Stimulated activated CD8-positive, alpha-beta memory T cell treated with anti-CD3 and anti-CD28 coated beads, Interleukin-7, amount 100 ng/mL, for 1 hour (primary cell): ENCODE measurements around the gene TPPP3.
"Not testable (repeated sequence)": the region's sequence is repeated elsewhere in the genome, so short reads cannot be mapped to it uniquely, and the experiment has no call there.

Experiments used
- DNase-seq, 2 donors: peaks; one replicate each; pipeline ENCODE4 v3.0.0-alpha.2; 2020; ENCODE audit warnings: low read depth in 2 of 2

TPPP3 gene

DNA sequence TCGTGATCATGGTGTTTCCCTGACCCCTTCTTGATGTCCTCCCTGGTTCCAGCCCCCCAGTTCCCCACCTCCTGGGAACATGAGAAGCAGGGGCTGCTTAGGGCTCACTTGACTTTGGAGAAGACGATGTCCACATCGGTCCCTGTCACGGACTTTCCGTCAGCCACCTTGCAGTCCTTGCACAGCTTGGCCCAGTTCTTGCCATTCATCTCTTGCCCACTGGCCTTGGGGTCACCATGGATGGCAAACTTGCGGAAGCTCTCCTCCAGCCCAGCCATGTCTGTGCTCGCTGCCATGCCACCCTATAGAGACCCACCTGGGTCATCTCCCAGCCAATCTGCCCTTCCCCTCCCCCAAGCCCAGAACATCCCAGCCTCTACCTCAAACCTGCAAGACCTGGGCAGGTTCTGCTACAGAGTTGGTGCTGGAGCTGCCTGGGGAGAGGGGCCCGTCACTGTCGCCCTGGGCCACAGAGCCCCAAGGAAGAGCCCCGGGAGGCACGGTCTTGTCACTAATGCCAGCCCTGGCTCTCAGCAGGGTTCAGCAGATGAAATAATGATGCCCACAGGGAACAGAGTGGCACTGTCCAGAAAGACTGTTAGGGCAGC is 2.4 kb downstream of the TPPP3 start:
- no peak for DNase-seq

DNA sequence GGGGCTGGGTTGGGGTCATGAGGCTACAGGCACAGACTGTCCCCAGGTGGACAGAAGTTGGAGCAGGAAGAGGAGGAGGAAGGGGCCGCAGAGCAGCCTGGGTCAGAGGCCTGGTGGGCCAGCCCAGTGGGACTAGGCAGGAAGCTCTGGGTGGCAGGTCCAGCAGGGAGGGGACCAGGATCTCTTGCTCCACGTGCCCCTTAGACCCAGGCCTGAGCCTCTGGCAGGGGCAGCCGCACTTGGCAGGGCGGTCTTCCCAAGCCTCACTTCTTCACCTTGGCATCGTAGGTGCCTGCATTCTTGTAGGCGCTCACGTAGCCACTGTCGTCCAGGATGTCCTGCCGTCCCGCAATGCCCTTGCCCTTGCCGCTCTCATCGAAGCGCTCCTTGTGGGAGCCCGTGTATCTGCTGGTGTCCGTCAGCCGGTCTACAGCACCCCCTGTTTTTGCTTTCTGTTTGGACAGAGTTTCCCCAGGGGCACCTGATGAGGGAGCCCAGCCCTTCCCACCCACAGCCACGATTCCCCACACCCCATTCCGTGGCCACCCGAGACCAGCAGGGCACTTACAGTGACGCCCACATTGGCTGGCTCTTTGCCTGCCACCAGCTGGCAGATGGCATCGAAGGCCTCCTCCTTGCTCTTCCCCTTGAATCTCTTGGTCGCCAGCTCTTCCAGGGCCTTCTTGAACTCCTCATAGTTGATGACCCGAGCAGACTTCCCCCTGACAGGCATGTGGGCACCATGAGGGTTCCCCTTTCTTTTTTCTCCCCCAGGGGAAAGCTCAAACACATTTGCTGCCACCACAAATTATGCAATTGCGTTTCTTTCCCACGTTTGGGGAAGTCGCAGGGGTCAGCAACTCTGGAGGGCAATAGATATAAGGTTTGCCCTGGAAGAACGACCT is 3.1 kb downstream of the TPPP3 start:
- no peak for DNase-seq

DNA sequence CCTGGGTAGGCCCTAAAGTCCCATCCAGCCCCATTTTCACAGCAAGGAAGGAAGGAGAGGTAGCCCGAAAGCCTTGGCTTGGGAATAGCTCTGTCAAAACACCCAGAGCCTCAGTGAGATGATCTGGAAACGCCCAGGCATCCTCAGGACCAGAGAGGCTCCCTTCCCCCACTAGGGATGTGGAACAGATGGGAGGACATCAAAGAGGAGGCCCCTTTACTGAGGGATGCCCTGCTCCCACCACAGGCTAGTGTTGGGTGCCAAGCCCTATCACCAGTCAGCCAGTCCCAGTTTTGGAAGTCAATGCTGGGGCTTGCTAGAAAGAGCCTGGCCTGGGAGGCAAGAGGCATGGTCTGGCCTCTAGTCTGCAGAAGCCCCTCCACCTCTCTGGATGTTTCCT is 4.7 kb downstream of the TPPP3 start:
- no peak for DNase-seq

DNA sequence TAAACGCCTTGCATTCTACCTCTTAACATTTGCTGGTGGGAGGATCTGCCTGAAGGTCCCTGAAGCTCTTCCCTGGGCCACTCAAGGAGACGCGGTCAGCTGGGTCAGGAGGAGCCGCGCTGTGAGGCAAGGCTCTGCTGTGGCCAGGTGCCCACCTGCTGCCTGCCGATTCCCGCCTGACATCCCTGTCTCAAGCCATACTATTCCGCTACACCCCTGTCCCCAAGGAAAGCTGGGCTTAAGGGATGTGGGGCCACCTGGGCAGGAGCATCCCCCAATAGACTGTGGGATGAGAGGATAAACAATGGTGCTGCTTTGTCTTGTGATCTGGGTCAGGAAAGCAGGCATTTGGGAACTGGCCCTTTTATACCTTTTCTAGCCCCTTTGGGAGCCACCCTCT is 5.1 kb downstream of the TPPP3 start:
- DNase-seq: no peak

DNA sequence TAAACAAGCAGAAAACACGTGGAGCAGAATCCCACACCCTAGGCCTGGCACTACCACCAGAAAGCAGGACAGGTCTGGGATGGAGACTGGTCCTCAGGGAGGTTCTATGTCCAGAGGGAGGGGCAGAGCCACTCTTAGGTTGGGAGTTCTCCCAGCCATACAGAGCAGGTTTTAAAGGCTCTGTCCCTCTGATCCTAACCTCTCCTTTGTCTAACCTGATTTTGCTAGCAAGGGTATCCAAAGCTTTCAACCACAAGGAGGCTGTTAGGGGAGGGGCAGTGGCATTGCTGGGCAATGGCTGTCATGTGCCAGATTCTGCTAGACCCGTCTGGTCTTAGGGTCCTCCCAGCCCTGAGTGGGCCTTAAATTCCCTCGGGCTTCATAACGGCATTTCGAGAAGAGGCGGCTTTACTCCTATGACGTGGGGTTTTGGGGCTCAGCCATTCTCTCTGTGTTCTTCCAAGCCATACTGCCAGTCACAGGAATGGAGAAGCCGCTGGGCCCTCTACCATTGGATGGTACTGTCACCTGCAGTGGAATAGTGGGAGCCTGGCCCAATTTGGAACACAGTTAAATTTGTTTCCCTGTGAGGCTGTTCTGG is 5.7 kb downstream of the TPPP3 start:
- DNase-seq: no peak

DNA sequence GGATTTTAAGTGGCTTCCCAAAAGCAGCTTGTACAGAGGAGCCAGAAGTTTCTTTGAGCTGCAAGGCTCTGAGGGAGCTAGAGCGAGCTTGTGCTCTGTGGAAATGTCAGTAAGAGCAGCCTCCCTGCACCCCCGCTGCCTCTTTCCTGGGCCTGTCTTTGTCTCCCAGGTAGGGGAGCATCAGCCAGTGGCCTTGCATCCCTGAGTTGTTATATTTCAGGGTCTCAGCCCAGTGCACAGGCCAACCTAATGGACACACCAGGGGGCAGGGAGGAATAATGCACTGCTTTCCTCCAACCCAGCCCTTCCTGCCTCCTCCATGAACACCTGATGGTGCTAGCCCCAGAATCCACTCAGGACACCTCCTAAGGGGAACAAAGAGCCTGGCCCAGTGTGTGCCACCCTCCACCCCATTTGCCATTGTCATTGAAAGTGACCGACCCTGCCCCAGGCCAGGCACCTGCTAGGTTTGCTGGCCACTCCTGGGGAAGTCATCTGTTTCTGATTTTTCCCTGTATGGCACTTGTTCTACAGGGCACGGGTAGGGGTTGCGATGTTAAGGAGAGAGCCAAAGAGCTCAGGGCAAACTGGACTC is 6.3 kb downstream of the TPPP3 start:
- no peak for DNase-seq

DNA sequence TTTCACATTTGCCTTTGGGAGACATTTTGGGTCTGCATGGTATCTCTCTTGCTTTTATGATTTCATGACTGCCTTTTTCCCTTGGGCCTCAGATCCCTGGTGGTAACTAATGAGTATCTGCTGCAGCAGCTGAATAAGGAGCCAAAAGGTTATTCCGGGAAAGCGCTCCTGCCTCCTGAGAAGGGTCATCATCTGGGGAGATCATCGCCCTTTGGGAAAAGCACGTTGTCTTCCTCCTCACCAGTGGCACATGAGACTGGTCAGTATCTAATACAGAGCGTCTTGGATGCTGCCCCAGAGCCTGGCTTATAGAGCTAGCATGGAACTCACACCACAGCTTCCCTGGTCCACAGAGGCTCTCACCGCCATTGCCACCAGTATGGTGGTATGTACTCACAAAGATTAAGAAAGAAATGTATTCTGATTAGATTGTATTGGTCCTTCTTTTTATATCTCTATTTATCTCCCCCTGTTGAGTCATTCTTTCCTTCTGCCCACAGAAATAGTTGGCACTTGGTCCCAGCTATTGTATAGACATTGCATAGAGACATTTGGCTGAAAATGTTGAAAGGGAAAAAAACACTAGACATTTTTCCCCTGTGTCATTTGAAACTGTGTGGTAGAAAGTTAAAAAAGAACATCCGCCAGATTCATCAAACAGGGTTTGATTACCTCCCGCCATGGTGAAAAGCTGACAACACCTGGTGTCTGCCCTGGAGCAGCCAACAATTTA is 8.4 kb downstream of the TPPP3 start:
- no peak for DNase-seq

DNA sequence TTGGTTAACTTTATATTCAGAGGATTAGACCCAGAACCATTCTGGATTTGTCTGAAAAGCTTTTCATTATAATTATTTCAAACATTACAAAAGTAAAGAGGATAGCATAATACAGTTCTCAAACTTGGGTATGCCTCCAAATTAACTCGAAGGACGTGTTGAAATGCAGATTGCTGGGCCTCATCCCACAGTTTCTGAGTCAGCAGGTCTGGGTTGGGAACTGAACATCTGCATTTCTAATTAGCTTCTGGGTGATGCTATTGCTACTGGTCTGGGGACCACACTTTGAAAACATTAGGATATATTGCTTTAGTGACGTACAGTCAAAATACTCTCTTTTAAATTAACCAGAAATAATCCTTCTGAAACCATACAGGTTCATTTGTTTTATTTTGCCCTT is 10.0 kb downstream of the TPPP3 start:
- no peak for DNase-seq

DNA sequence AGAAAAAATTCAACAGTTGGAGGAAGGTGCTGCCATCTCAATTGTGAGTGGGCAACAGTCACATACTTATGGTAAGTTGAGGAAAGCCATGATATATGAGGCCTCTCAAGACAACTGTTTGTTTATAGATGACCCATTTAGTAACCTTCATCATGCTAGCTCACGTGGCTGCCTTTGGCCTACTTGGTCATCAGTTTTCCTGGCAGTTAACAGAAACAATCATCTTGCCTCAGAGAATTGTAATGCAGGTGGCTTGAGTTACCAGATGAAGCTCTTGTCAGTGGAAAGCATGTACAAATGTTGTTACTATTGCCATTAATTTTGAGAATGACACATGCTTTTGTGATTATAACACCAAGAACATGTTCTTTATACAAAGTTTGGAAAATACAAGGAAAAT is 14.7 kb downstream of the TPPP3 start:
- no peak for DNase-seq

DNA sequence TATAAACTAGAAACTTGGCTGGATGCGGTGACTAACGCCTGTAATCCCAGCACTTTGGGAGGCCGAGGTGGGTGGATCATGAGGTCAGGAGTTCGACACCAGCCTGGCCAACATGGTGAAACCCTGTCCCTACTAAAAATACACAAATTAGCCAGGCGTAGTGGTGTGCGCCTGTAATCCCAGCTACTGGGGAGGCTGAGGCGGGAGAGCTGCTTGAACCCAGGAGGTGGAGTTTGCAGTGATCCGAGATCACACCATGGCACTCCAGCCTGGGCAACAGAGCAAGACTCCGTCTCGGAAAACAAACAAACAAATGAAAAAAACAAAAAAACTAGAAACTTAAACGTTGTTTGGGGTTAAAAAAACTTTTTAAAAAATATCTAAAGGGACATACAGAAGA is 17.3 kb downstream of the TPPP3 start:
- not testable (repeated sequence) for DNase-seq

DNA sequence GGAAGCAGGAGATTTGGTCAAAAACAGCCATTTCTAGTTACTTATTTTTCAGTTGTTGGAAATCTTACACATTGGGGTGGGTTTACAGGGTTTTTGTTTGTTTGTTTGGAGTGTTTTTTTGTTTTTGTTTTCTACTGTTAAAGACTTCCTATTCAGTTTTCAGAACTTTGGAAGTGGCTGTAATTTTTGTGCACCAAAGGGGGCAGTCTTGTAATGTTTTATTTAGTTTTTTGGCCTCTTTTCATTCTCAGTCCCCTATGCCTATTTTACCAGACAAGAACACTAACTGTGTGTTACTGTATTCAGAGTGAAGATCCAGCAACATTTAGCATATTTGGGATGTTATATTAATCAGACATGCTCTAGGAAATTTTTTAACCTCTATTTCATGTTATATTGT is 20.6 kb downstream of the TPPP3 start:
- no peak for DNase-seq

DNA sequence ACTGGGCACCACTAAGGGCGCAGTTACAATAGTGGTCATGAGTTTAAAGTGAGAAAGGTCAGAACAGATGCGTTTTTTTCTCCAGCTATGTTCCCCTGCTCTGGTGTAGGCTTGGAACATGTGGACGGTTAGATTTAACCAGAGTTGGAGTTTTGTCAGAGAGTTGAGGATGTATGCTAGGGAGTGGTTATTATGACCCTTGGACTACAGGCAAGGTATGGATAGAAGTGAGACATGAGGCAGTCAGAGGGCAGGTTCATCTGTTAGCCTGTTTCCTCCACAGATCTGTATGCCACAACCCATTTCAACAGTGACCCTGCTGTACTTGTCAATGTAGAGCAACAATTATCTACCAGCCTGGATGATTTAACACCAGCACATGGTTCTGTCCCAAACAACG is 22.6 kb downstream of the TPPP3 start:
- DNase-seq: no peak

DNA sequence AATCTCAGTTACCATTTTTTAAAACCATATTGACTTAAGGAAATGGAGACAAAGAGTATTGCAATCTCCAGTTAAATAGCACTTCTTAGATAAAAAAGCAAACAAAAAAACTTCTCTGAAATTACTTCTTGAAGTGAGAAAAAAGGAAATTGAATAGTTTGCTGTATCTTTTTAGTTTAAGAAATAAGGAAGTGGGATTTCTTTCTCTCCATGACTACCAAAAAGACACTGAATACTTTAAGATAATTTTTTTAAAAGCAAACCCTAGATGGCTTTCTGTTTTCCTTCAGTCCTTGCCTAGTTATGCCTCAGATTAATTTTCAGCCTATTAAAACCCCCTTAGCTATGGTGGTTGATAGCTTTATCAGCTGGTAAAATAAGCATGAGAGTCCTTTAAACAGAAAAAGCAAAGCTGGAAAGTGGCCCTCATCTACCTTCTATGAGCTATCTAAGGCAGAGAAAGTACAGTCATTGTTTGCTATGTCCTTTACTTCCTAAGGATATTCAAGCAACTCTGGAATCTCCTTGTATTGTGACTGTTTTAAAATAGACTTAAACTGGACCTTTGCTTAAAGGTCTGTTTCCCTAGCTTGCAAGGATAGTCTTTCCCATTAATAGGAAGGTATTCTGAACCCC is 28.6 kb downstream of the TPPP3 start:
- no peak for DNase-seq

DNA sequence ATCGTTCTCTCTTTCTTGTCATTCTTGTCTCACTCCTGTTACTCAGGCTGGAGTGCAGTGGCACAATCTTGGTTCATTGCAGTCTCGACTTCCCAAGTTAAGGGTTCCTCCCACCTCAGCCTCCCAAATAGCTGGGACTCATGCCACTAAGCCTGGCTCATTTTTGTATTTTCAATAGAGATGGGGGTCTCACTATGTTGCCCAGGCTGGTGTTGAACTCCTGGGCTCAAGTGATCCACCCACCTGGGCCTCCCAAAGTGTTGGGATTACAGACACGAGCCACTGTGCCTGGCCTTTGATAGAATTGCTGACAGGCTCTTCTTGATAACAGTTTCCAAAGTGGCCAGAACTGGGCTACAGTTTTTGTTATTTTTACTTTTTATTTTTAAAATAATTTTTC is 32.3 kb downstream of the TPPP3 start:
- DNase-seq: no peak

DNA sequence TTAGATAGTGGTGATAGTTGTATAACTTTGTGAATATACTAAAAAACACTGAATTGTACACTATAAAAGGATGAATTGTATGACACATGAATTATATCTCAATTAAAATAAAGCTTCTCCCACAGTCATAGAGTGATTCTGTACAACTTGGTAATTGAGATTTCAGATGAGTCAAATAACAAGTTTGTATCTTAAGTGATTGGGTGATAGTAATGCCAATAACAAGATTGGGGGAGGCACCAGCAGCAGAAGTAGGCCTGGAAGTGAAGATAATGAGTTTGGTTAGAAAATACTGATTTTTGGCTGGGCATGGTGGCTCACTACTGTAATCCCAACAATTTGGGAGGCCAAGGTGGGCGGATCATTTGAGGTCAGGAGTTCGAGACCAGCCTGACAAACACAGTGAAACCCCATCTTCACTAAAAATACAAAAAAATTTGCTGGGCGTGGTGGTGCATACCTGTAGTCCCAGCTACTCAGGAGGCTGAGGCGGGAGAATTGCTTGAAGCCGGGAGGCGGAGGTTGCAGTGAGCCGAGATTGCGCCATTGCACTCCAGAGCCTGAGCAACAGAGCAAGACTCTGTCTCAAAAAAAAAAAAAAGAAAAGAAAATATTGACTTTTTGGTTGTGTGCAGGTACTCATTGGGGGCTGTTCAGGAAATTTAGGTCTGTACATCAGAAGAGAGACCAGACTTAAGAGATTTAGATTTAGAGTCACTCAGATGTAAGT is 33.6 kb downstream of the TPPP3 start:
- DNase-seq: not testable (repeated sequence)

DNA sequence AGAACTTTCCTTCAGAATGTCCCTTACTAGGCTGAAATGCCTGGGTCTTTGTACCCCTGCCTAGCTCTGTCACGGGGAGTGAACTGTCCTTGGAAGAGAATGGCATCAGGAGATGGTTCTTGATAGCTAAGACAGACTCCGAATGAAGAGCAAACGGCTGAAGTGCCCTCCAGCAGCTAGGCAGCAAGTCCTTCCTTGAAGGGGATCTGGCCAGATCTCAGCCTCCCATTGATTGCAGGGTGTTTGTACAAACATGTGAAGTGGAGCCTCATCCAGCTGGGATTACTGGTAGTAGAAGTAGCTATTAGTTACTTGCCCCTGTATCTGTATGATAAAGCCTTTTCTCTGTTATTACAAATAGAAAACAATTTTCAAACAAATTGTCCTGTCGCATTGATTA is 35.7 kb downstream of the TPPP3 start:
- no peak for DNase-seq

DNA sequence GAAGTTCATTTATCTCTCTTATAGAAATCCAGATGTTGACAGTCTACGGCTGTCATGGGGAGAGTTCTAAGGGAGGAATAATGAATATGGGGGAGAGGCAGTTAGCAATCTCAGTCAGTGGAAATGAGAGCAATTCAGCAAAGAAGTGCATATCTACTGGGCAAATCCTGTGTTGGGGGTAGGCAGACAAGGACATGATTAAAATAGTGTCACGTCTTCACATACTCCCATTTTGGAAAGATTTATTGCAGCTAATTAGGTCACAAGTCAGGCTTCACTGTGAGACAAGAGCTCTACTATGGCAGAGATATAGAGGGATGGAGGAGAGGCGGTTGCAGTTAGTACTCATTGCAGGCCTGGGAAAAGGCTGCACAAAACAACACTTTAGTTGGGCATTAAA is 36.9 kb downstream of the TPPP3 start:
- DNase-seq: no peak

DNA sequence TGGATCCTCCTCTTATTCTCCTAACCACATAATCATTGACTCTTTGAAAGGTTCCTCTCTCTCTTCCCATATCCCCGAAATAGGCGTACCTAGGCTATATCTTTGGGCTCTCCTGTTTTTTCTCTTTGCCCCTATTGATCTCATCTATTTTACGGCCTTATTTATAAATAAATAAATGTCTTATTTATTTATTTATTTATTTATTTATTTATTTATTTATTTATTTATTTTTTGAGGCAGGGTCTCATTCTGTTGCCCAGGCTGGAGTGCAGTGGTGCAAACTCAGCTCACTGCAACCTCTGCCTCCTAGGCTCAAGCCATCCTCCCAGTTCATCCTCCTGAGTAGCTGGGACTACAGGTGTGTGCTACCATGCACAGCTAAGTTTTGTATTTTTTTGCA is 40.8 kb downstream of the TPPP3 start:
- not testable (repeated sequence) for DNase-seq

DNA sequence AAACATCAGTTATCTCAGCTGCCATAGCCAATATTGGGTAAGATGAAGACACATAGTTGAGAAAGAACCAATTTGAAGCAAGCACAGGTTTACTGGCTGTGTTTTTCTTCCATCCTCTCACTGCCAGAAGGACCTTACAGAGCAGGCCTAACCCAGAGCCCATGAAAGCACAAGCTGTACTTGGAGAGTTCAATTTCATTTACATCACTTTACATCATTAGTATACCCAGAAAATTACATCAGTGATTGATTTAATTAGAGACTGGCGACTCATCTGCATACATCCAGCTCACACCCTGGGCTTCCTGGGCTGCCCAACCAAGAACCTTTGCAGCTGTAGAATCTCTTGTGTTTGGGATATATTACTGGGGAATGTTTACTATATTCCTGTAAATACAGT is 43.0 kb downstream of the TPPP3 start:
- DNase-seq: no peak

DNA sequence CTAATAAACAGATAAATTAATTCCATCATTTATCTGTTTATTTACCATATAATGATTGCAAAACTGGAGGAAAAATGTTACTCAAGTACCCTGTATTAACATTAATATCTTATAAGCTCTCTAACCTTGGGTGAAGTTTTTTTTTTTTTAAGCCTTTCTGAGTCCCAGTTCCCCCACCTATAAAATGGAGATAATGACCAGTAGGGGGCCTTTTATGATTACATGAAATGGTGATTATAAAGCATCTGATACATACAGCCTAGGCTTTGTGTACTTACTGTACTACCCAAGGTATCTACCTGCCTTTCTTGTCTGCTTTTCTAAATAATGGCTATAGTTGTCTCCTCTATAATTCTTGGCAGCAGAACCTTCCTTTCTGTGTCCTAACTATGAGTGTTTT is 44.1 kb downstream of the TPPP3 start:
- DNase-seq: no peak

DNA sequence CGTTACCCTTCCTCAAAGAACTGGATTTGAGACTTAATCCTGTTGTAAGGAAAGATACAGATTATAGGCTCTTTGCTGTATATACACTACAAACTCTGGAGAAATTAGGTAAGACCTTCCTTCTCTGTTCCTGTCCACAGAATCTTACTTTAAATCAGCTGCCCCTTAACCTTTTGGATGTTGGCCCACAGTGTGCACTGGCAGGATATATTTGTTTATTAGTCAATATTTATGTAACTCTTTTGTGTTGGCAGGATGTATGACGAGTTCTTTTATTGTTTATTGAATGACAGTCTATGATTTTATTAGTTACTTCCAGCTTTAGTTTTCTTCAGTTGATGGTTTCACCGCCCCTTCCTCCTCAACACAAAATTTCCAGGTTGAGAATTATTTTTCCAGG is 47.0 kb downstream of the TPPP3 start:
- no peak for DNase-seq
